ENCODE data around the gene OXSR1. TPM values are rescaled to one million over a fixed set of nuclear protein-coding genes. Genes with fewer than 3 reads are reported as not detected.
"Not testable (repeated sequence)": the region's sequence is repeated elsewhere in the genome, so short reads cannot be mapped to it uniquely, and the experiment has no call there.

Gene OXSR1
- total RNA-seq, 4 donors from 2014 or later = 25.4 to 37.4 (median 29.5) TPM

DNA sequence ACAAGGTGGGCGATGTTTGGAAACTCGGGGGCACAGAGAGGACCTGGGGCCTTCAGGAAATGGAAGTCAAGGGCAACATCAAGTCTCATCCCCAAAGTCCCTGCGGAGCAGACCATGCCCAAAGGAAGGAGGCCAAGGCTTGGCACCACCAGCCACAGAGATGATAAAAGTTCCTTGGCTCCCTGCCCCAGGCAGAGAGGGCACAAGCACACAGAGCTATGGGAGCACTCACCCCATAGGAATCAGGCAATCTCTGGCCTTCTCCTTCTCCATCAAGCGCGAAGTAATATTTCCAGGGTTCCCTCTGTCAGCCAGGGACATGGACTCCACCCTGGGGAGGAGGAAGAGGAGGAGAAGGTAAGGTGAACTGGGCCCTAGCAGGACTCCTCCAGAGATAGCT is 36.3 kb upstream of the OXSR1 start:
- Histone ChIP-seq H3K27ac (no peak overlapping the region), H3K4me1 (peaks cover 2% of the 10 kb centered on the region), H3K27me3 (no peaks in the 10 kb centered on the region), H3K4me3 (no peak overlapping the region), H3K9me3 (no peaks in the 10 kb centered on the region), H3K36me3 (peaks cover 94% of the 10 kb centered on the region)
- peak in 1 of 2 donors; percentile 48 for DNase-seq (ENCODE audit: low spot score in 2 of 2)
- TF ChIP-seq CTCF (IDR thresholded peaks at IDR 0.05) (no peak), POLR2AphosphoS5 (IDR thresholded peaks at IDR 0.05) (no peak), EP300 (IDR thresholded peaks at IDR 0.05) (no peak), POLR2A (IDR thresholded peaks at IDR 0.05) (no peak)
- 96% methylated on average over 4 of the region's 5 CpGs for WGBS

GRCh38 chr3:38130631-38131065 is 34.7 kb upstream of the OXSR1 start:
- Histone ChIP-seq H3K27me3 (no peaks in the 10 kb centered on the region), H3K4me3 (no peak overlapping the region), H3K9me3 (no peaks in the 10 kb centered on the region), H3K36me3 (peaks cover 80% of the 10 kb centered on the region), H3K27ac (no peak overlapping the region), H3K4me1 (peaks cover 14% of the 10 kb centered on the region)
- peak in 1 of 2 donors; percentile 44 for DNase-seq (ENCODE audit: low spot score in 2 of 2)
- TF ChIP-seq EP300 (IDR thresholded peaks at IDR 0.05) (no peak), POLR2A (IDR thresholded peaks at IDR 0.05) (no peak), POLR2AphosphoS5 (IDR thresholded peaks at IDR 0.05) (no peak), CTCF (IDR thresholded peaks at IDR 0.05) (no peak)
- WGBS = 86% methylated on average over 3 of the region's 3 CpGs

DNA sequence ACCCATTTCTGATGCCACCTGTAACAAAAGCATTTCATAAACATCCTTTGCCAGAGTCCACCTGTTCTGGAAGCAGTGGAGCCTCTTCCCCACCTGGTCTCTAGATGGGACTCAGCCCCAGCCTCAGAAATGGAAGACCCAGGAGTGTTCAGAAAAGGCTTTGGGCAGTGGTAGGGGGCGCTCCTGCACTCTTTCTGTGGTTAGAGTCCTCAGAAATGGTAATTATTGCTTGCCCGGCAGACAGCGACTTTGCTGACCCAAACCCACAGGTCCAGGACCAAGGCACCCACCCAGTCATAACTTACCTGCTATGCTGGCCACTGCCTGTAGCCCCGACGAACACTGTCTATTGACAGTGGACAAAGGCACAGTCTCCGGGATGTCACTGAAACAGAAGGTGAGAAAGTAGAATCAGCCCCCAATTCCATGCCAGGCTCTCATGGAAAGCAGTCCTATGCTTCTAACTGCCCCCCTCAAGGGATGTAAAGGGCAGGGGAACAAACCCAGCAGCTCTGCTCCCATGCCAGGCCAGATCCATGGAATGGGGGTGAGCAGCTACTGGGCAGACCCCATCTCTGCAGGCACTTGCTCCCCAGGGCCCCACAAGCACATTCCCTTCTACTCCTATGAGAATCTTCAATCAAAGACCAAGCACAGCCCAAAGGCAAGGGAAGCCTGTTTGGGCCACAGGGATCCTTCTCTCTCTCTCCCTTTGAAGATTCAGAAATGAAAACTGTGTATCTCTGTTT is 33.5 kb upstream of the OXSR1 start:
- H3K27ac ChIP-seq = no peak overlapping the region
- DNase-seq (ENCODE audit: low spot score in 2 of 2) = peak; percentile 11 to 65
- no peak overlapping the region for H3K4me3 ChIP-seq
- H3K36me3 ChIP-seq = peaks cover 69% of the 10 kb centered on the region
- TF ChIP-seq POLR2AphosphoS5 (IDR thresholded peaks at IDR 0.05) (no peak), POLR2A (IDR thresholded peaks at IDR 0.05) (no peak), EP300 (IDR thresholded peaks at IDR 0.05) (no peak), CTCF (IDR thresholded peaks at IDR 0.05) (no peak)
- H3K9me3 ChIP-seq = no peaks in the 10 kb centered on the region
- H3K4me1 ChIP-seq = peaks cover 23% of the 10 kb centered on the region
- no peaks in the 10 kb centered on the region for H3K27me3 ChIP-seq
- WGBS = 66% methylated on average over 6 of the region's 6 CpGs

DNA sequence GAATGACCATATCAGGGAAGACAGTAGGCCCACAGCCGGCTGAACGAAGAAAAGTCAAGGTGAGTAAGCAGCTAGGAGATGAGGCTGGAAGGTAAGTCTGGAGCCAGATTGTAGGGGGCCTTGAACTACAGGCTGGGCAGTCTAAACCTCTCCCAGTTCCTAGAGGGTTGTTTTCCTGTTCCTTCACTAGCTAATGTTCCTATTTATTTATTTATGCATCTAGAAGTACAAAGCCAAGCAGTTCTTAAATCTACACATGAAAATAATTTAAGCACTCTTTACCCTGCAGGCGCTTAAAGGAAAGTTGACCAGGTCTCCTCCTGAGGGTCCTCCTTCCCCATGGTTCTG is 32.2 kb upstream of the OXSR1 start:
- H3K4me3 ChIP-seq = no peak overlapping the region
- H3K9me3 ChIP-seq = no peaks in the 10 kb centered on the region
- TF ChIP-seq POLR2A (IDR thresholded peaks at IDR 0.05) (no peak), EP300 (IDR thresholded peaks at IDR 0.05) (no peak), CTCF (IDR thresholded peaks at IDR 0.05) (no peak), POLR2AphosphoS5 (IDR thresholded peaks at IDR 0.05) (no peak)
- H3K4me1 ChIP-seq = peaks cover 30% of the 10 kb centered on the region
- H3K27ac ChIP-seq = no peak overlapping the region
- no peaks in the 10 kb centered on the region for H3K27me3 ChIP-seq
- H3K36me3 ChIP-seq = peaks cover 55% of the 10 kb centered on the region
- 98% methylated on average over 3 of the region's 3 CpGs for WGBS
- DNase-seq (ENCODE audit: low spot score in 2 of 2) = peak in 1 of 2 donors; percentile 16

DNA sequence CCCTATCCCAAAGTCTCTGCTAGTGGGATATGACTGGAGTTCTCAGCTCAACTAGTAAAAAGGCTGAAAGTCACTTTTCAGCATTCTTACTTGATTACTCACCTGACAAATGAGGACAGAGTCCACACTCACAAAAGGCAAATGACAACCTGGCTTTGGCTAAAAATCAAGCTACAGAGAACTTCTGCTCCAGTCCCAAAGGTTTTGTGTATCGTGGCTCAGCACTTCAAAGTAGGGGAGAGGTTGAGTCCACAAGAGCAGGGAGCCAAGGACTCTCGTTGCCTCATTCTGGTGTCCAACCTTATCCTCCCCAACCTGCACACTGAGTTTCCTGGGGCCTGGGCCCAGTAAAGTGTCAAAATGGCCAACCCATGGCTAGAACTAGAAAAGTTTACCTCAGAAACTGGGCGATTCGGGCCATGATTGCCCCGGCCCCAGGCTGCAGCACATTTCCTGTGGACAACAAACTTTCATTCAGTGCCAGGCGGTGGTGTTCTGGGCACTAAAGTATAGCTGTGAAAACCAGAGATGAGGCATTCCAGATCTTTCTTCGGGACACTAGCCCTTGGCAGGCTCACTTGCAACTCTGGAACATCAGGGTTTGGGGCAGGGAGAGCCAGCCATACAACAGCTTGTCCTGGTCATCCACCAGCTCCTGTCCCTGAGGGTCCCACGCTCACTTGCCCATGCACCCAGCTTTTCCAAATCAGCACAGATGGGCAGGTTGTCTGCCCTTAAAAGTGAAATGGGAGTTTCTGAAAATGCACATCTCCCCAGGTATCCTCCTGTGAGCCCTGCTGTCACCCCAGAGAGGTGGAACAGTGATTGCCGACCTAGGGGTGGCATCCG is 31.6 kb upstream of the OXSR1 start:
- TF ChIP-seq POLR2A (IDR thresholded peaks at IDR 0.05) (no peak), CTCF (IDR thresholded peaks at IDR 0.05) (no peak), EP300 (IDR thresholded peaks at IDR 0.05) (no peak), POLR2AphosphoS5 (IDR thresholded peaks at IDR 0.05) (no peak)
- Histone ChIP-seq H3K27me3 (no peaks in the 10 kb centered on the region), H3K36me3 (peaks cover 49% of the 10 kb centered on the region), H3K4me3 (no peak overlapping the region), H3K4me1 (peaks cover 31% of the 10 kb centered on the region), H3K9me3 (no peaks in the 10 kb centered on the region), H3K27ac (no peak overlapping the region)
- 86% methylated on average over 10 of the region's 10 CpGs for WGBS
- DNase-seq (ENCODE audit: low spot score in 2 of 2) = peak in 1 of 2 donors; percentile 58

DNA sequence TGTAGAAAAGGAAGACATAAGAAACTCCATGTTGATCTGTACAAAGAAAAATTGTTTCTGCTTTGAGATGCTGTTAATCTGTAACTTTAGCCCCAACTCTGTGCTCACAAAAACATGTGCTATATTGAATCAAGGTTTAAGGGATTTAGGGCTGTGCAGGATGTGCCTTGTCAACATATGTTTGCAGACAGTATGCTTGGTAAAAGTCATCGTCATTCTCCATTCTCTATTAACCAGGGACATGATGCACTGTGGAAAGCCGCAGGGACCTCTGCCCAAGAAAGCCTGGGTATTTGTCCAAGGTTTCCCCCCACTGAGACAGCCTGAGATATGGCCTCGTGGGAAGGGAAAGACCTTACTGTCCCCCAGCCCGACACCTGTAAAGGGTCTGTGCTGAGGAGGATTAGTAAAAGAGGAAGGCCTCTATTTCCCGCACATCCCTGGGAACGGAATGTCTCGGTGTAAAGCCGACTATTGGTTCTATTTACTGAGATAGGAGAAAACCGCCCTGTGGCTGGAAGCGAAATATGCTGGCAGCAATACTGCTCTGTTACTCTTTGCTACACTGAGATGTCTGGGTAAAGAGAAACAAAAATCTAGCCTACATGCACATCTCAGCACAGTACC is 30.7 kb upstream of the OXSR1 start:
- not testable (repeated sequence) for H3K4me3 ChIP-seq, H3K27me3 ChIP-seq, H3K27ac ChIP-seq, H3K9me3 ChIP-seq
- WGBS = 89% methylated on average over 10 of the region's 10 CpGs
- DNase-seq (ENCODE audit: low spot score in 2 of 2) = peak in 1 of 2 donors; percentile 20
- Histone ChIP-seq H3K36me3 (peaks cover 40% of the 10 kb centered on the region), H3K4me1 (peaks cover 40% of the 10 kb centered on the region)

DNA sequence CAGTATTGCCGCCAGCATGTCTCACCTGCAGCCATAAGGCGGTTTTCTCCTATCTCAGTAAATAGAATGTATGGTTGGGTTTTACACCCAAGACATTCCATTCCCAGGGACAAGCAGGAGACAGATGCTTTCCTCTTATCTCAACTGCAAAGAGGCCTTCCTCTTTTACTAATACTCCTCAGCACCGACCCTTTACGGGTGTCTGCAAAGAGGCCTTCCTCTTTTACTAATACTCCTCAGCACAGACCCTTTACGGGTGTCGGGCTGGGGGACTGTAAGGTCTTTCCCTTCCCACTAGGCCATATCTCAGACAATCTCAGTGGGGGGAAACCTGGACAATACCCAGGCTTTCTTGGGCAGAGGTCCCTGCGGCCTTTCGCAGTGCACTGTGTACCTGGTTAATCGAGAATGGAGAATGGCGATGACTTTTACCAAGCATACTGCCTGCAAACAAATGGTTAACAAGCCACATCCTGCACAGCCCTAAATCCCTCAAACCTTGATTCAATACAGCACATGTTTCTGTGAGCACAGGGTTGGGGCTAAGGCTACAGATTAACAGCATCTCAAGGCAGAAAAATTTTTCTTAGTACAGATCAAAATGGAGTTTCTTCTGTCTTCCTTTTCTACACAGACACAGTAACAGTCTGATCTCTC is 29.6 kb upstream of the OXSR1 start:
- not testable (repeated sequence) for H3K27me3 ChIP-seq, H3K9me3 ChIP-seq, H3K27ac ChIP-seq
- H3K36me3 ChIP-seq = peaks cover 40% of the 10 kb centered on the region
- DNase-seq (ENCODE audit: low spot score in 2 of 2) = peak in 1 of 2 donors; percentile 13
- H3K4me3 ChIP-seq = peak overlapping the region; percentile 83
- WGBS = 62% methylated on average over 10 of the region's 10 CpGs
- H3K4me1 ChIP-seq = peaks cover 51% of the 10 kb centered on the region
